HG02610 (cell line): Measurements from ENCODE around the gene TSPAN9.

Experiments used
- ATAC-seq: cut with Tn5 transposase; IDR thresholded peaks from one replicate; pipeline ENCODE4 v1.9.1; 2021; ENCODE audit warnings: mild to moderate bottlenecking, moderate library complexity; ENCODE audit not compliant: unreplicated experiment

Gene TSPAN9

GRCh38 chr12:3120701-3121100 lies 43.5 kb downstream of the TSPAN9 start:
- ATAC-seq: no peak

GRCh38 chr12:3122841-3123678 lies 45.9 kb downstream of the TSPAN9 start:
- ATAC-seq: no peak

DNA sequence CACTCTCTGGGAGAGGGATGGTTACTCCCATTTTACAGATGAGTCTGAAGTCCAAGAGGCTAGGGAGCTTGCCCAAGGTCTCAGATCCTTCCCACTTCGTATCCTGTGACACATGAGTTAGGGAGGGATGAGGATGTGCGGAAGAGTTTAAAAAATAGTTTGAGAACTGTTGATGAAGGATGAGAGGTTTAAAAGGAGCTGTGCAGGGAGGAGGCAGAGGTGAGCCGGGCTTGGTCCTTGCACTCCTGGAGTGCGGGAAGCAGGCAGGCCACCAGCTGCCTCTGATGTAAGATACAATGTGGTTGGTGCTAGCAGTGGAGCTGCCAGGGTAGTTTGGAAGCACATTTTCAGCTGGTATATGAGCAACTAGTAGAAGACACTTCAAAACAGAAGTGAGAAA lies 46.5 kb downstream of the TSPAN9 start:
- ATAC-seq: no peak

GRCh38 chr12:3124917-3125316 lies 47.7 kb downstream of the TSPAN9 start:
- ATAC-seq: no peak

DNA sequence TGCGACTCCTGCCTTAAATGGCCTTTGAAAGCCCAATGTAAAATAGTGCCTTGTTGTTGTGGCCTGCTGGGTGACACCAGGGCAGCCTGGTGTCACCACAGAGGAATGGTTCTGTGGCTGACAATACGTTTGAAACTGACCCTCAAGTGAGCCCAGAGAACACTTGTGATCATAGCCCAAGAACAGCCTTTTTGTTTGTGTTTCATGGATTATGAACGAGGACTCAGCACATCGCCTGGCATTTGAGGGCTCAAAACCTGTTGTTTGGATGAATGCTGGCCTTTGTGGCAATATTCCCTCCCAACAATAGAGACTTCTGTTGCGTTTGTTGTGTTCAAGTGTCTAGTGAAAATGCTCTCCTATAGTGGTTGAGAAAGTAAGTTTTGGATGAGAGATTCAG lies 48.5 kb downstream of the TSPAN9 start:
- ATAC-seq: no peak

GRCh38 chr12:3127832-3128231 lies 50.7 kb downstream of the TSPAN9 start:
- ATAC-seq: no peak

GRCh38 chr12:3128498-3129293 lies 51.5 kb downstream of the TSPAN9 start:
- ATAC-seq: no peak

DNA sequence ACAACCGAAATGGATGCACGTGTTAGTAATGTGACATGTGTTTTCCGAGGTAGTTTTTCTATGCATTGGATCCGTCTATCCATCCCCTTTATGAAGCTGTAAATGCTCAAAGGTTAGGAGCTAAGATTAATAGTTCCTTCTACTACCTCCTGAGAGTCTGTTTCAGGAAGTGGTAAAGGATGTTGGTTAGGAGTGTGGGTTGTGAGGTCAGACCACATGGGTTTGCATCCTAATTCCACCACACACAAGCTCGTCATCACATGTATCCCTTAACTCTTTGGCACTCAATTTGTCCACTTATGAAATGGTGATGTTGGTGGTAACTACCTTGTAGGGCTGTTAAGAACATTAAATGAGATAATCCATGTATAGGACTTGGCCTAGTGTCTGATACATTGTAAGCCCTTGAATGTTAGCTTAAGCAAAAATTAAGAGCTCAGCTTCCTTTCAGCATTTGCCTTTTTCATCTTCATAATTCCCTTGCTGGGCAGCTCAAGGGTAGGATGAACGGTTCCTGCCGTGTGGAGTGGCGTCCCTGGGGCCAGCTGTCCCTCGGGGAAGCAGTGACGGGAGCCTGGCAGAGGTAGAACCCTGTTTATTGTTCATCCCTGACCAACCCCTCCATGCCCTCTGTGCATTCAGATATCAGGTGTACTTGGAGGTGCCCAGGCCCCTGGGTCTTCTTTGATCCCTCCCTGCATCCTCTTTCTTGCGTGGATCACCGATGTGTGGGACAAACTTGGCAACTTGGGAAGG lies 52.3 kb downstream of the TSPAN9 start:
- no peak for ATAC-seq

GRCh38 chr12:3130057-3130830 lies 53.1 kb downstream of the TSPAN9 start:
- no peak for ATAC-seq

- ATAC-seq: no peak
These were observed 54.0 kb downstream of the TSPAN9 start for GRCh38 chr12:3131129-3131528.

DNA sequence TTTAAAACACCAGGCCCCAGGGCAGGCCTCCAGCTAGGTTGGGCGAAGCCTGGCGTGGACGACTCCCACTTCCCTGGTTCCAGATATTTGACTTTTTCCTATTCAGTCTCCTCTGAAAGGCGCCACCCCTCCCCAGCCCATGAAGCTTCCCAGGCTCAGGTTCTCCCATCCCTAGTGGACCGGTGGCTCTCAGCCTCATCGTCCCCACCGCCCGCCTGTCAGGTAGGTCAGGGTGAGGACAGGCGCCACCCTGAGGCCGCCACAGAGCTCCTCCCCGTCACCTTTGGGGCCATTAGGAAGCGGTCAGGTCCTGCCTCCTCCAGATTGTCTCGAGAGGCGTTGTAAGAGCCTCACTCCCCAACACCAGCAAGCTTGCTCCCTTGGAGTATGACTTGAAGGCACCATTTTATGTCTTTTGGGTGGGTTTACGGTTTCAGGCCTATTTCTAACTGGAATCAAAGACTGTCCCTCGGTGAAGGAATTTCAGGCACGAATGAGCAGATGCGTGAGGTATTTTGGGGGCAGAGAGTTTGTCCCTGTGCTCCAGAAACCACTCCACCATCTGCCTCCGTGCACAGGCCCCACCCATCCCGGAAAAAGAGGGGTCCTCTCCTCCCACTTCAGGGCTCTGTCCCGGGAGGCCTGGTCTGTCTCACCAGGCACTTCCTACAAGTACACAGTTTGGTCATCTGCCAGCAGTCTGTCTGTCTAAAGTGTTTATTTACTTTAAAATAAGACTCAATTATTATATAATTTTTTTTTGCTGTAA lies 55.6 kb downstream of the TSPAN9 start:
- no peak for ATAC-seq

DNA sequence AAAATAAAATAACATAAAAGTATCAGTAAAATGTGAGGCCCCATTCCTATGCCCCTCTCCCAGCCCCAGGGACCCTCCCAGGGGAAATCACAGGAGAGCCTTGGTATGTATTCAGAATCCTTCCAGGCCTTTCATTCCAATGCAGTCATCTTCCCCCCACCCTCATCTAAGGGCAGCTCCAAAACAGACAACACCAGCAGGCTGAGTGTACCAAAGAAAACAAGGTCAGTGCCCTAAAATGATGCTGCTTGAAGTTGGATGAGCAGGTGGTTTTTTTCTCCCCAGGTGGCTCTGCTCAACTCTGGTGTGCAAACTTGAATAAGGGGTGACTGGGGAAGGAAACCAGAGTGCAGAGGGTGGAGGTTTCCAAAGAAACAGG lies 56.2 kb downstream of the TSPAN9 start:
- ATAC-seq: no peak

DNA sequence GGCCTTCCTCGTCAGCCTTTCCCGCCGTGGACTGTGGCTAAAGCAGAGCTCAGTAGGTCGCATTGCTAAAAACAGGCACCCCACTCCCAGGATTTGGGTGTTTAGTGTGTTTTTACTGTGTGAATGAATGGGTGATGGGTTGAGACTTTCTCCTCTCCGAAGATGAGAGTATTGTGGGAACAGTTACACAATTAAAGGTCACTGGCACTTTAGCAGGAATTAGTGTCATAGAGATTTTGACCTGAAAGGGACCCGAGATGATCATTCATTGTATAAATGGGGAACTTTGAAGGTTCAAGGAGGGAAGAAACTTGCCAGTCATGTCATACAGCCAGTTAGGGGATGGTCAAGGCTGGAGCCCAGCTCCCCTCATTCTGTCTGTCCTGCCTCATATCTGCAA lies 56.9 kb downstream of the TSPAN9 start:
- ATAC-seq: no peak

GRCh38 chr12:3134526-3135135 lies 57.5 kb downstream of the TSPAN9 start:
- no peak for ATAC-seq

- no peak for ATAC-seq
These were observed 58.6 kb downstream of the TSPAN9 start for GRCh38 chr12:3135522-3136461.

GRCh38 chr12:3136641-3137267 lies 59.6 kb downstream of the TSPAN9 start:
- no peak for ATAC-seq

GRCh38 chr12:3137268-3137781 lies 60.1 kb downstream of the TSPAN9 start:
- no peak for ATAC-seq
